Measurements from ENCODE around the gene TCF4.

TCF4 gene

GRCh38 chr18:55404136-55404830 is 183.7 kb downstream of the TCF4 start:
- no peak for DNase-seq

GRCh38 chr18:55403421-55403949 is 184.5 kb downstream of the TCF4 start:
- DNase-seq = no peak

- DNase-seq = no peak
Observed at GRCh38 chr18:55402731-55403405, 185.1 kb downstream of the TCF4 start.

GRCh38 chr18:55401638-55402191 is 186.3 kb downstream of the TCF4 start:
- DNase-seq = peak; percentile 95

GRCh38 chr18:55400590-55401541 is 187.1 kb downstream of the TCF4 start:
- no peak for DNase-seq

GRCh38 chr18:55400081-55400480 is 187.9 kb downstream of the TCF4 start:
- DNase-seq = no peak

GRCh38 chr18:55398858-55399257 is 189.1 kb downstream of the TCF4 start:
- no peak for DNase-seq

GRCh38 chr18:55396979-55397378 is 191.0 kb downstream of the TCF4 start:
- no peak for DNase-seq

- no peak for DNase-seq
Observed at GRCh38 chr18:55396267-55396905, 191.6 kb downstream of the TCF4 start.

- DNase-seq = no peak
Observed at GRCh38 chr18:55395799-55396198, 192.2 kb downstream of the TCF4 start.

GRCh38 chr18:55390898-55391297 is 197.1 kb downstream of the TCF4 start:
- peak; percentile 64 for DNase-seq

GRCh38 chr18:55387139-55387984 is 200.6 kb downstream of the TCF4 start:
- DNase-seq = no peak

GRCh38 chr18:55386545-55386944 is 201.4 kb downstream of the TCF4 start:
- DNase-seq = no peak

- DNase-seq = no peak
Observed at GRCh38 chr18:55385770-55386169, 202.2 kb downstream of the TCF4 start.

- DNase-seq = peak; percentile 70
Observed at GRCh38 chr18:55384551-55385275, 203.3 kb downstream of the TCF4 start.

GRCh38 chr18:55384115-55384514 is 203.9 kb downstream of the TCF4 start:
- DNase-seq = no peak

- DNase-seq = no peak
Observed at GRCh38 chr18:55382277-55382805, 205.7 kb downstream of the TCF4 start.

- no peak for DNase-seq
Observed at GRCh38 chr18:55381277-55381676, 206.7 kb downstream of the TCF4 start.

GRCh38 chr18:55380589-55380988 is 207.4 kb downstream of the TCF4 start:
- DNase-seq = no peak

- DNase-seq = no peak
Observed at GRCh38 chr18:55376387-55376786, 211.6 kb downstream of the TCF4 start.
